Parathyroid adenoma (tissue), 2 donors: ENCODE data around the gene TOMM70.
A peak's percentile ranks its signal among the peaks of the same experiment; 100 is the strongest.
"Not testable (repeated sequence)": the region's sequence is repeated elsewhere in the genome, so short reads cannot be mapped to it uniquely, and the experiment has no call there.

ENCODE experiments used
- H2AFZ ChIP-seq: fragments of 300-600 bp; sonication (generic); one replicate; pipeline ENCODE4 v1.7.0; 2017; ENCODE audit warnings: antibody characterized with exemption, mild to moderate bottlenecking
- H3K27ac ChIP-seq: fragments of 300-600 bp; sonication (generic); one replicate; pipeline ENCODE4 v1.7.0; 2017
- H3K27me3 ChIP-seq: fragments of 300-600 bp; sonication (generic); one replicate; pipeline ENCODE4 v1.7.0; 2017; ENCODE audit warnings: low read length; ENCODE audit not compliant: control insufficient read depth, insufficient read depth
- H3K36me3 ChIP-seq: fragments of 300-600 bp; sonication (generic); one replicate; pipeline ENCODE4 v1.7.0; 2017; ENCODE audit warnings: low read length; ENCODE audit not compliant: control insufficient read depth, insufficient read depth
- H3K4me1 ChIP-seq: fragments of 300-600 bp; sonication (generic); one replicate; pipeline ENCODE4 v1.7.0; 2017; ENCODE audit warnings: control low read depth
- H3K4me2 ChIP-seq: fragments of 300-600 bp; sonication (generic); one replicate; pipeline ENCODE4 v1.7.0; 2017; ENCODE audit warnings: low read length
- H3K4me3 ChIP-seq: fragments of 300-600 bp; sonication (generic); one replicate; pipeline ENCODE4 v1.7.0; 2017; ENCODE audit warnings: low read depth, low read length
- H3K79me2 ChIP-seq: fragments of 300-600 bp; sonication (generic); one replicate; pipeline ENCODE4 v1.7.0; 2017; ENCODE audit warnings: control low read depth
- H3K9ac ChIP-seq: fragments of 300-600 bp; sonication (generic); one replicate; pipeline ENCODE4 v1.7.0; 2017; ENCODE audit warnings: mild to moderate bottlenecking
- H3K9me3 ChIP-seq: fragments of 300-600 bp; sonication (generic); one replicate; pipeline ENCODE4 v1.7.0; 2017; ENCODE audit warnings: low read length; ENCODE audit not compliant: control insufficient read depth
- TF ChIP-seq, protein P1 (sequence below): fragments of 300-600 bp; sonication (generic); IDR thresholded peaks from one replicate; pipeline ENCODE4 v1.7.0; 2017; ENCODE audit warnings: antibody characterized with exemption, mild to moderate bottlenecking
- donor health status: primary hyperparathyroidism.

TOMM70 gene

DNA sequence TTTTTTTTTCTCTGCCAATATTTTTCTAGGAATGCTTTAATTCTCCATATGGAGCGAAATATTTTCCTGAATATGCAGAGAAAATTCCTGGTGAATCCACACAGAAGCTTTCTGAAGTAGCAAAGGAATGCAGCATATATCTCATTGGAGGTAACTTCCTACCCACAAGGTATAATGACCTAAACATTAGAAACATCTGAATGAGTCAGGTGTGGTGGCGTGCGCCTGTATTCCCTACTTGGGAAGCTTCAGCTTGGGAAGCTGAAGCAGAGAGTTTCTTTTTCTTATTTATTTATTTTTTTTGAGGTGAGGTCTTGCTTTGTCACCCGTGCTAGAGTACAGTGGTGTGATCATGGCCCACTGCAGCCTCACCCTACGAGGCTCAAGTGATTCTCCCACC, 61.1 kb downstream of the TOMM70 start:
- TF ChIP-seq, protein P1, sequence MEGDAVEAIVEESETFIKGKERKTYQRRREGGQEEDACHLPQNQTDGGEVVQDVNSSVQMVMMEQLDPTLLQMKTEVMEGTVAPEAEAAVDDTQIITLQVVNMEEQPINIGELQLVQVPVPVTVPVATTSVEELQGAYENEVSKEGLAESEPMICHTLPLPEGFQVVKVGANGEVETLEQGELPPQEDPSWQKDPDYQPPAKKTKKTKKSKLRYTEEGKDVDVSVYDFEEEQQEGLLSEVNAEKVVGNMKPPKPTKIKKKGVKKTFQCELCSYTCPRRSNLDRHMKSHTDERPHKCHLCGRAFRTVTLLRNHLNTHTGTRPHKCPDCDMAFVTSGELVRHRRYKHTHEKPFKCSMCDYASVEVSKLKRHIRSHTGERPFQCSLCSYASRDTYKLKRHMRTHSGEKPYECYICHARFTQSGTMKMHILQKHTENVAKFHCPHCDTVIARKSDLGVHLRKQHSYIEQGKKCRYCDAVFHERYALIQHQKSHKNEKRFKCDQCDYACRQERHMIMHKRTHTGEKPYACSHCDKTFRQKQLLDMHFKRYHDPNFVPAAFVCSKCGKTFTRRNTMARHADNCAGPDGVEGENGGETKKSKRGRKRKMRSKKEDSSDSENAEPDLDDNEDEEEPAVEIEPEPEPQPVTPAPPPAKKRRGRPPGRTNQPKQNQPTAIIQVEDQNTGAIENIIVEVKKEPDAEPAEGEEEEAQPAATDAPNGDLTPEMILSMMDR: no peak
- H2AFZ ChIP-seq: no peak overlapping the region
- no peaks in the 10 kb centered on the region for H3K79me2 ChIP-seq
- H3K27ac ChIP-seq: no peak overlapping the region
- H3K9me3 ChIP-seq: no peaks in the 10 kb centered on the region
- no peak overlapping the region for H3K4me3 ChIP-seq
- H3K4me2 ChIP-seq: no peak overlapping the region
- H3K27me3 ChIP-seq: no peaks in the 10 kb centered on the region
- no peak overlapping the region for H3K9ac ChIP-seq
- H3K36me3 ChIP-seq: no peaks in the 10 kb centered on the region
- peaks cover 9% of the 10 kb centered on the region for H3K4me1 ChIP-seq

DNA sequence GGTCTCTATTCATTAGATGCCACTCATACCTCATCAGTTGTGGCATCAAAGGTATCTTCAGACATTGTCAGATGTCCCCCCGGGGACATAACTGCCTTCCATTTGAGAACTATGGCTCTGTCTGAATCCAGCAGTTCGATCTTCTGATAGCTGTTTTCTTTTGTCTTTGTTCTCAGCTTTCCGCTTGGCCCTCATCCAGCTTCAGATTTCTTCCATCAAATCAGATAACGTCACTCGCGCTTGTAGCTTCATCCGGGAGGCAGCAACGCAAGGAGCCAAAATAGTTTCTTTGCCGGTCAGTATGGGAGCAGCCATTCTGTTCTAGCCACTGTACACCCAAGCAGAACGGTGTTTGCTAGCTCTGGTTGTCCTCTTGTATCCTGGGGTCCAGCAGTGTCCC, 62.0 kb downstream of the TOMM70 start:
- H3K36me3 ChIP-seq: no peaks in the 10 kb centered on the region
- H3K9me3 ChIP-seq: no peaks in the 10 kb centered on the region
- no peaks in the 10 kb centered on the region for H3K27me3 ChIP-seq
- H3K27ac ChIP-seq: no peak overlapping the region
- peaks cover 9% of the 10 kb centered on the region for H3K4me1 ChIP-seq
- H3K4me2 ChIP-seq: peak overlapping the region; percentile 25
- H3K79me2 ChIP-seq: no peaks in the 10 kb centered on the region
- H3K4me3 ChIP-seq: no peak overlapping the region
- H3K9ac ChIP-seq: no peak overlapping the region
- peak overlapping the region; percentile 43 for H2AFZ ChIP-seq
- TF ChIP-seq, protein P1: no peak

DNA sequence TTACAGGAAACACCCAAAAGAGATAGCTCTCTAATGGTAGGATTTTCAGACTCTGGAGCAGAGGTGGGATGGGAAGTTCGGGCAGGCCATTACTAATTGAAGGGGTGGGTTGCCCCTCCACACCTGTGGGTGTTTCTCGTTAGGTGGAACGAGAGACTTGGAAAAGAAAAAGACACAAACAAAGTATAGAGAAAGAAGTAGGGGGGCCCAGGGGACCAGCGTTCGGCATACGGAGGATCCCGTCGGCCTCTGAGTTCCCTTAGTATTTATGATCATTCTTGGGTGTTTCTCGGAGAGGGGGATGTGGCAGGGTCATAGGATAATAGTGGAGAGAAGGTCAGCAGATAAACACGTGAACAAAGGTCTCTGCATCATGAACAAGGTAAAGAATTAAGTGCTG, 64.7 kb downstream of the TOMM70 start:
- H2AFZ ChIP-seq, H3K4me1 ChIP-seq, H3K79me2 ChIP-seq, H3K36me3 ChIP-seq, H3K9me3 ChIP-seq, H3K4me2 ChIP-seq, H3K4me3 ChIP-seq, H3K27me3 ChIP-seq, H3K9ac ChIP-seq: not testable (repeated sequence)
- H3K27ac ChIP-seq: peak overlapping the region; percentile 9

DNA sequence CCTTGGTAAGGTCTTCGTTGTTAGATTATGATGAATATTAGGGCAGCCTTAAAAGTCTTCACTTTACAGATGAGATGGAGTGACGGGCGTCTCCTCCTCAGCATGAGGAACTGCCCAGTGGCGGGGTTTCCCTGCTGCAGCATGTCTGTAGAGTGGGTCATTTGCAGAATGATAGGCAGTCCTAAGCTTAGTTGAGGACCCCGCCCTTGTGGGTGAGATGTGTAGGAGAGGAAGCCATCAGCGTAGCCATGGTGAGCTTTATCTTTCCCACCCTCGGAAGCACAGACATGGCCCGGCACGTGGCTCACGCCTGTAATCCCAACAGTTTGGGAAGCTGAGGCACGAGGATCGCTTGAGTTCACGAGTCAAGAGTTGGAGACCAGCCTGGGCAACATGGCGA, 65.5 kb downstream of the TOMM70 start:
- Histone ChIP-seq H2AFZ (peak overlapping the region; percentile 84), H3K79me2 (no peaks in the 10 kb centered on the region), H3K27me3 (no peaks in the 10 kb centered on the region), H3K36me3 (no peaks in the 10 kb centered on the region), H3K4me2 (peak overlapping the region; percentile 77), H3K27ac (peak overlapping the region; percentile 68), H3K9me3 (no peaks in the 10 kb centered on the region), H3K9ac (no peak overlapping the region), H3K4me1 (peaks cover 9% of the 10 kb centered on the region), H3K4me3 (peak overlapping the region; percentile 62)
- TF ChIP-seq, protein P1: no peak

DNA sequence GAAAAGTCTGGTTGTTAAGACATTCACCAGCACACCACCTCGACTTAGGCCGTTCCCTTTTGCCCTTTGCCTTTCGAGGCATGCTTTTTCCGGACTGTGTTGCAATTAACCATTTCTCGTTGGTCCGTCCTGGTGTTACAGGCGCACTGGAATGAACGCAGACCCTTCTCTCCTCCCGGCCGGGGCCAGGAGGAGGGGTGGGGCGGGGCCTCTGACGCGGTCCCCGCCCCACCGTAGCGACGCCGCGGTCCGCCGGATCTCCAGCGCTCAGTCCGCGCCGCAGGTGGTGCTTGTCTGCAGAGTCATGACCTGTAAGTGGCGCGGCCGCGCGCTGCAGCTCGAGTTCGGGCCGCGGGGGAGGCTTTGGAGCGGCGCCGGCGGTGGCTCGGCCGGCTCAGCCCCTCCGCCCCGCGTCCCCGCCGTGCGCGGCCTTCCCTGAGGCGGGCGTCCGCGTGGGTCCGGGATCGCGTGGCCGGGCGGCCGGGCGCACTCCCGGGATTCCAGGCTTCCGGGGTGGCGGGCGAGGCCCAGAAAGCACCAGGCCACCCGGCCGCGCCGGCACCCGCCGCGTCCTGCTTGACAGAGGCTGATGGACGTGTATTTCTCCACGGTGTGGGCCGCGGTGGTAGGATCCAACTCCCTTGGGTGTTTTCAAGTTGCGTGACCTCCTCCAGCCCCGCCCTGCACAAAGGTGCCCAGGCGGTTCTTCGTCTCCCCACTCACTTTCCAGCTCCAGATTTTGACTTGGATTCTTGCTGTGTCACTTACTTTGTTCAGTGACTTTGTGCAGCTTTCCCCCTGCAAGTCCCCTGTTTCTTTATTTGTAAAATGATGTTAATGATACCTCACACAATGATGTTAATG, 66.2 kb downstream of the TOMM70 start, which contains the start of gene NIT2:
Gene NIT2, plus strand, starts transcription at position 270 of the 864 bp plus-strand sequence. Its CDS starts 35 bp downstream, at position 305.
- Histone ChIP-seq H3K4me3 (peak within 1 kb of the TSS; percentile 62), H3K27ac (peak within 1 kb of the TSS; percentile 68), H2AFZ (peak within 1 kb of the TSS; percentile 84), H3K79me2 (no peaks in the 10 kb centered on the region), H3K36me3 (no peaks in the 10 kb centered on the region), H3K4me2 (peak within 1 kb of the TSS; percentile 77), H3K9me3 (no peaks in the 10 kb centered on the region), H3K4me1 (peaks cover 9% of the 10 kb centered on the region), H3K9ac (no peak within 1 kb of the TSS), H3K27me3 (no peaks in the 10 kb centered on the region)
- TF ChIP-seq, protein P1: no peak
